Measurements from ENCODE around the gene NFKB2. TPM values are rescaled to one million over a fixed set of nuclear protein-coding genes. Genes with fewer than 3 reads are reported as not detected.
A peak's percentile ranks its signal among the peaks of the same experiment; 100 is the strongest.

NFKB2 gene
- total RNA-seq, 1 donor from 2014 or later: 7.5 TPM

DNA sequence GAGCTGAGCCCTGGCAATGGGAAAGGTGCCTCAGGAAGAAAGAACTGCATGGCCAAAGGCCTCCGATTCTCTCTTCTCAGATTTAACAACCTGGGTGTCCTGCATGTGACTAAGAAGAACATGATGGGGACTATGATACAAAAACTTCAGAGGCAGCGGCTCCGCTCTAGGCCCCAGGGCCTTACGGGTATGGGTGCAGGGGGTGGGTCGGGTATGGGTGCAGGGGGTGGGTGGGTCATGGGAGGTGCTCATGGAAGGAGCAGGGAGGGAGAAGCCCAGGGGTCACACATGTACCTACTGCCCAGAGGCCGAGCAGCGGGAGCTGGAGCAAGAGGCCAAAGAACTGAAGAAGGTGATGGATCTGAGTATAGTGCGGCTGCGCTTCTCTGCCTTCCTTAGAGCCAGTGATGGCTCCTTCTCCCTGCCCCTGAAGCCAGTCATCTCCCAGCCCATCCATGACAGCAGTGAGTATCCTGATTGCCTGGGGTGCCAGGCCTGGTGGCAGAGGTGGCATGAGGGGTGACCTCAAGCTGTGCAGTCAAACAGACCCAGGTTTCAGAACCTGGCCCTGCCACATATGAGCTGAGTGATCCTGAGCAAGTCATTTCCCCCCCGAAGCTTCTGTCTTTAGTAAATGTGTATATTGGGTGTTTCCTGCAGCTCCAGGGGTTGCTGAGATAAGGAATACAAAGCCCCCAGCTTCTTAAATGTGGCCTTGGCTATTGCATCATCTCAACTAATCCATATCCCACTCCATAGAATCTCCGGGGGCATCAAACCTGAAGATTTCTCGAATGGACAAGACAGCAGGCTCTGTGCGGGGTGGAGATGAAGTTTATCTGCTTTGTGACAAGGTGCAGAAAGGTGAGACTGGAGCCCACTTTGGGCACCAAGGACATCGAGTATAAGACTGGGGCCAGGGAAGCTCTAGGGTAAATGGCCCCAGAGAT, 2.0 kb downstream of the NFKB2 start:
- Mint-ChIP-seq H3K27me3 (ENCODE audit: unreplicated experiment) (peaks cover 13% of the 10 kb centered on the region), H3K36me3 (ENCODE audit: unreplicated experiment) (no peaks in the 10 kb centered on the region), H3K4me1 (ENCODE audit: low read depth, unreplicated experiment) (peaks cover 4% of the 10 kb centered on the region), H3K4me3 (ENCODE audit: unreplicated experiment) (no peak overlapping the region), H3K27ac (ENCODE audit: unreplicated experiment) (no peak overlapping the region), H3K9me3 (ENCODE audit: unreplicated experiment) (peaks cover 4% of the 10 kb centered on the region)
- DNase-seq: no peak
- TF ChIP-seq, protein P1, sequence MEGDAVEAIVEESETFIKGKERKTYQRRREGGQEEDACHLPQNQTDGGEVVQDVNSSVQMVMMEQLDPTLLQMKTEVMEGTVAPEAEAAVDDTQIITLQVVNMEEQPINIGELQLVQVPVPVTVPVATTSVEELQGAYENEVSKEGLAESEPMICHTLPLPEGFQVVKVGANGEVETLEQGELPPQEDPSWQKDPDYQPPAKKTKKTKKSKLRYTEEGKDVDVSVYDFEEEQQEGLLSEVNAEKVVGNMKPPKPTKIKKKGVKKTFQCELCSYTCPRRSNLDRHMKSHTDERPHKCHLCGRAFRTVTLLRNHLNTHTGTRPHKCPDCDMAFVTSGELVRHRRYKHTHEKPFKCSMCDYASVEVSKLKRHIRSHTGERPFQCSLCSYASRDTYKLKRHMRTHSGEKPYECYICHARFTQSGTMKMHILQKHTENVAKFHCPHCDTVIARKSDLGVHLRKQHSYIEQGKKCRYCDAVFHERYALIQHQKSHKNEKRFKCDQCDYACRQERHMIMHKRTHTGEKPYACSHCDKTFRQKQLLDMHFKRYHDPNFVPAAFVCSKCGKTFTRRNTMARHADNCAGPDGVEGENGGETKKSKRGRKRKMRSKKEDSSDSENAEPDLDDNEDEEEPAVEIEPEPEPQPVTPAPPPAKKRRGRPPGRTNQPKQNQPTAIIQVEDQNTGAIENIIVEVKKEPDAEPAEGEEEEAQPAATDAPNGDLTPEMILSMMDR (IDR thresholded peaks at IDR 0.05; ENCODE audit: partially characterized antibody, unreplicated experiment): no peak

DNA sequence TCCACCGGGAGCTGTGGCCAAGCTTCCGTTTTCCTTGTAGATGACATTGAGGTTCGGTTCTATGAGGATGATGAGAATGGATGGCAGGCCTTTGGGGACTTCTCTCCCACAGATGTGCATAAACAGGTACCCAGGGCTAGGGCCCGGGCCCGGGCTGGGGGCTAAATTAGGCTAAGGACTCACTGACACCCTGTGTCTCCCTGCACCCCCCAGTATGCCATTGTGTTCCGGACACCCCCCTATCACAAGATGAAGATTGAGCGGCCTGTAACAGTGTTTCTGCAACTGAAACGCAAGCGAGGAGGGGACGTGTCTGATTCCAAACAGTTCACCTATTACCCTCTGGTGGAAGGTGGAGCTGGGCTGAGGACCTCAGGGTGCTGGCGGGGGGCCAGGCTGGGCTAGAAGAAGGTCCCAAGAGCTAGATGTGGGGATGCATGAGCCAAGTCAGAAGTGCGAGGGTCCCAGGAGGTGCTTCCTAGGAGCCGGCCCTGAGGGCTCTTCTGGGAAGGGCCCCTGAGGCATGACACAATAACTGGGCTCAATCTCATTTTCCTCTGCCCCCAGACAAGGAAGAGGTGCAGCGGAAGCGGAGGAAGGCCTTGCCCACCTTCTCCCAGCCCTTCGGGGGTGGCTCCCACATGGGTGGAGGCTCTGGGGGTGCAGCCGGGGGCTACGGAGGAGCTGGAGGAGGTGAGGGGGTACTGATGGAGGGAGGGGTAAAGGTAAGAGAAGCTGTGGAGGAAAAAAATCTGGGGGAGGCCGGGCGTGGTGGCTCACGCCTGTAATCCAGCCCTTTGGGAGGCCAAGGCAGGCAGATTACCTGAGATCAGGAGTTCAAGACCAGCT, 2.9 kb downstream of the NFKB2 start:
- DNase-seq: no peak
- H3K36me3 Mint-ChIP-seq (ENCODE audit: unreplicated experiment): no peaks in the 10 kb centered on the region
- H3K27ac Mint-ChIP-seq (ENCODE audit: unreplicated experiment): no peak overlapping the region
- peaks cover 13% of the 10 kb centered on the region for H3K27me3 Mint-ChIP-seq (ENCODE audit: unreplicated experiment)
- peaks cover 4% of the 10 kb centered on the region for H3K4me1 Mint-ChIP-seq (ENCODE audit: low read depth, unreplicated experiment)
- peak overlapping the region; percentile 43 for H3K4me3 Mint-ChIP-seq (ENCODE audit: unreplicated experiment)
- peaks cover 4% of the 10 kb centered on the region for H3K9me3 Mint-ChIP-seq (ENCODE audit: unreplicated experiment)
- TF ChIP-seq, protein P1 (IDR thresholded peaks at IDR 0.05; ENCODE audit: partially characterized antibody, unreplicated experiment): no peak

DNA sequence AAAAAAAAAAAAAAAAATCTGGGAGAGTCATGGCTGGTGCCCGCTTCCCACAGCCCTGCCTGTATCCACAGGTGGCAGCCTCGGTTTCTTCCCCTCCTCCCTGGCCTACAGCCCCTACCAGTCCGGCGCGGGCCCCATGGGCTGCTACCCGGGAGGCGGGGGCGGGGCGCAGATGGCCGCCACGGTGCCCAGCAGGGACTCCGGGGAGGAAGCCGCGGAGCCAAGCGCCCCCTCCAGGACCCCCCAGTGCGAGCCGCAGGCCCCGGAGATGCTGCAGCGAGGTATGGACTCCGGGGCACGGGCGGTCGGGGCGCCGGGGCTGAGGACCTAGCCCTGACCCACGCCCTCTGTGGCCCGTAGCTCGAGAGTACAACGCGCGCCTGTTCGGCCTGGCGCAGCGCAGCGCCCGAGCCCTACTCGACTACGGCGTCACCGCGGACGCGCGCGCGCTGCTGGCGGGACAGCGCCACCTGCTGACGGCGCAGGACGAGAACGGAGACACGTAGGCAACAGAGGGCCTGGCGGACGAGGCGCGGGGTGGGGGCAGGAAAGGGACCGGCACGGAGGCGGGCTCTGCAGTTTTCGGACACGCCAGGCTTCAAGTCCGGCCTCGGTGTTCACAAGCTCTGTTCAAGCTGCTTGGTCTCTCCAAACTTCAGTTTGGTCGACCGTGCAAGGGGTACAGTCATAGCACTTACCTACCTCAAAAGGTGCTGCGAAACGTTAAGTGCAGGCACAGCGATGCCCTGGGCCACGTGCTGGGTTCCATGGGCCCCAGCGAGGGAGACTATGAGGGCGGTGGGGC, 3.9 kb downstream of the NFKB2 start:
- peaks cover 4% of the 10 kb centered on the region for H3K4me1 Mint-ChIP-seq (ENCODE audit: low read depth, unreplicated experiment)
- peaks cover 13% of the 10 kb centered on the region for H3K27me3 Mint-ChIP-seq (ENCODE audit: unreplicated experiment)
- H3K27ac Mint-ChIP-seq (ENCODE audit: unreplicated experiment): no peak overlapping the region
- peak; percentile 93 for DNase-seq
- no peaks in the 10 kb centered on the region for H3K36me3 Mint-ChIP-seq (ENCODE audit: unreplicated experiment)
- peak overlapping the region; percentile 65 for H3K4me3 Mint-ChIP-seq (ENCODE audit: unreplicated experiment)
- TF ChIP-seq, protein P1 (IDR thresholded peaks at IDR 0.05; ENCODE audit: partially characterized antibody, unreplicated experiment): peak; percentile 95
- H3K9me3 Mint-ChIP-seq (ENCODE audit: unreplicated experiment): peaks cover 4% of the 10 kb centered on the region

DNA sequence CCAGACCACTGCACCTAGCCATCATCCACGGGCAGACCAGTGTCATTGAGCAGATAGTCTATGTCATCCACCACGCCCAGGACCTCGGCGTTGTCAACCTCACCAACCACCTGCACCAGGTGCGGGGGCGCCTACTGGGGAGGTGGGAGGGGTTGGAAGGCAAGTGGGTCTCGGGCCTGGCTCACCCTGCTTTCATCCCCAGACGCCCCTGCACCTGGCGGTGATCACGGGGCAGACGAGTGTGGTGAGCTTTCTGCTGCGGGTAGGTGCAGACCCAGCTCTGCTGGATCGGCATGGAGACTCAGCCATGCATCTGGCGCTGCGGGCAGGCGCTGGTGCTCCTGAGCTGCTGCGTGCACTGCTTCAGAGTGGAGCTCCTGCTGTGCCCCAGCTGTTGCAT, 4.6 kb downstream of the NFKB2 start:
- Mint-ChIP-seq H3K27me3 (ENCODE audit: unreplicated experiment) (peaks cover 11% of the 10 kb centered on the region), H3K4me1 (ENCODE audit: low read depth, unreplicated experiment) (no peaks in the 10 kb centered on the region), H3K36me3 (ENCODE audit: unreplicated experiment) (no peaks in the 10 kb centered on the region), H3K9me3 (ENCODE audit: unreplicated experiment) (peaks cover 4% of the 10 kb centered on the region), H3K27ac (ENCODE audit: unreplicated experiment) (no peak overlapping the region), H3K4me3 (ENCODE audit: unreplicated experiment) (no peak overlapping the region)
- no peak for DNase-seq
- TF ChIP-seq, protein P1 (IDR thresholded peaks at IDR 0.05; ENCODE audit: partially characterized antibody, unreplicated experiment): no peak
